OCI-LY1 (cell line): Measurements from ENCODE around the gene KRTAP1-3.
"Not testable (repeated sequence)": the region's sequence is repeated elsewhere in the genome, so short reads cannot be mapped to it uniquely, and the experiment has no call there.

Experiments
- H2AFZ ChIP-seq: fragments of 200-600 bp; sonication (generic), shearing (Covaris generic); 2 replicates; pipeline ENCODE4 v1.6.0; 2014; ENCODE audit warnings: antibody characterized with exemption, mild to moderate bottlenecking, low read length
- H3F3A ChIP-seq: fragments of 200-600 bp; sonication (generic), shearing (Covaris generic); 2 replicates; pipeline ENCODE4 v1.6.0; 2014; ENCODE audit warnings: mild to moderate bottlenecking, antibody characterized with exemption, low read length, moderate library complexity; ENCODE audit not compliant: insufficient read depth
- H3K27ac ChIP-seq: fragments of 200-600 bp; sonication (generic); 2 replicates; pipeline ENCODE4 v1.5.1; 2014; ENCODE audit warnings: low read length, mixed run types, mild to moderate bottlenecking, low read depth; ENCODE audit not compliant: poor library complexity, severe bottlenecking
- H3K27me3 ChIP-seq: fragments of 200-600 bp; sonication (generic); 2 replicates; pipeline ENCODE4 v1.6.0; 2014; ENCODE audit warnings: antibody characterized with exemption, mild to moderate bottlenecking, low read length, moderate library complexity; ENCODE audit not compliant: insufficient read depth
- H3K36me3 ChIP-seq: fragments of 200-600 bp; sonication (generic); 2 replicates; pipeline ENCODE4 v1.6.1; 2014; ENCODE audit warnings: mild to moderate bottlenecking, antibody characterized with exemption, low read length, moderate library complexity, mixed read lengths; ENCODE audit not compliant: insufficient read depth
- H3K4me1 ChIP-seq: fragments of 200-600 bp; sonication (generic); 2 replicates; pipeline ENCODE4 v1.5.1; 2014; ENCODE audit warnings: mild to moderate bottlenecking, low read length, moderate library complexity; ENCODE audit not compliant: insufficient read depth, severe bottlenecking
- H3K4me2 ChIP-seq: fragments of 200-600 bp; sonication (generic), shearing (Covaris generic); 2 replicates; pipeline ENCODE4 v1.6.1; 2014; ENCODE audit warnings: low read length
- H3K4me3 ChIP-seq: fragments of 200-600 bp; sonication (generic); 2 replicates; pipeline ENCODE4 v1.5.1; 2014; ENCODE audit warnings: low read length, low read depth, mild to moderate bottlenecking, mixed read lengths; ENCODE audit not compliant: poor library complexity, severe bottlenecking
- H3K79me2 ChIP-seq: fragments of 200-600 bp; shearing (Covaris generic); 2 replicates; pipeline ENCODE4 v1.6.1; 2016; ENCODE audit warnings: mixed run types, low read length, mixed read lengths; ENCODE audit not compliant: insufficient read depth
- H3K9ac ChIP-seq: fragments of 200-600 bp; sonication (generic), shearing (Covaris generic); 2 replicates; pipeline ENCODE4 v1.6.1; 2014; ENCODE audit warnings: mild to moderate bottlenecking, low read length, mixed read lengths
- H3K9me2 ChIP-seq: fragments of 200-600 bp; sonication (generic), shearing (Covaris generic); 2 replicates; pipeline ENCODE4 v1.6.1; 2014; ENCODE audit warnings: low read depth, mild to moderate bottlenecking, low read length, mixed read lengths
- H3K9me3 ChIP-seq: fragments of 200-600 bp; shearing (Covaris generic); 2 replicates; pipeline ENCODE4 v1.6.1; 2014; ENCODE audit warnings: low read length, mixed read lengths
- H4K20me1 ChIP-seq: fragments of 200-600 bp; sonication (generic), shearing (Covaris generic); 2 replicates; pipeline ENCODE4 v1.6.0; 2016; ENCODE audit warnings: mild to moderate bottlenecking, low read length; ENCODE audit not compliant: insufficient read depth
- CTCF ChIP-seq: fragments of 200-600 bp; sonication (generic), shearing (Covaris generic); IDR thresholded peaks from 2 replicates; pipeline ENCODE4 v1.5.1; 2017; ENCODE audit warnings: mild to moderate bottlenecking, antibody characterized with exemption, low read length, moderate library complexity, mixed read lengths
- EZH2 ChIP-seq: fragments of 200-600 bp; sonication (generic), shearing (Covaris generic); IDR thresholded peaks from 2 replicates; pipeline ENCODE4 v1.8.0; 2017; ENCODE audit warnings: borderline replicate concordance, mixed run types, mild to moderate bottlenecking, antibody characterized with exemption, low read length, moderate library complexity, mixed read lengths

Gene KRTAP1-3

GRCh38 chr17:41069031-41069430, 34.4 kb upstream of the KRTAP1-3 start:
- no peaks in the 10 kb centered on the region for H3K9me2 ChIP-seq
- H3F3A ChIP-seq: no peaks in the 10 kb centered on the region
- no peak overlapping the region for H3K4me3 ChIP-seq
- no peaks in the 10 kb centered on the region for H3K36me3 ChIP-seq
- H3K4me2 ChIP-seq: no peak overlapping the region
- TF ChIP-seq CTCF (no peak), EZH2 (no peak)
- H3K27ac ChIP-seq: no peak overlapping the region
- H3K9ac ChIP-seq: no peak overlapping the region
- no peaks in the 10 kb centered on the region for H3K27me3 ChIP-seq
- H4K20me1 ChIP-seq: no peaks in the 10 kb centered on the region
- H3K4me1 ChIP-seq: no peaks in the 10 kb centered on the region
- no peaks in the 10 kb centered on the region for H3K9me3 ChIP-seq
- H3K79me2 ChIP-seq: no peaks in the 10 kb centered on the region
- no peak overlapping the region for H2AFZ ChIP-seq

- H3K9me2 ChIP-seq: no peaks in the 10 kb centered on the region
- TF ChIP-seq CTCF (no peak), EZH2 (no peak)
- no peak overlapping the region for H3K4me2 ChIP-seq
- H4K20me1 ChIP-seq: no peaks in the 10 kb centered on the region
- no peaks in the 10 kb centered on the region for H3K4me1 ChIP-seq
- H3K9ac ChIP-seq: no peak overlapping the region
- no peaks in the 10 kb centered on the region for H3K79me2 ChIP-seq
- no peaks in the 10 kb centered on the region for H3K9me3 ChIP-seq
- no peaks in the 10 kb centered on the region for H3K27me3 ChIP-seq
- no peaks in the 10 kb centered on the region for H3F3A ChIP-seq
- no peak overlapping the region for H3K4me3 ChIP-seq
- no peak overlapping the region for H3K27ac ChIP-seq
- no peak overlapping the region for H2AFZ ChIP-seq
- H3K36me3 ChIP-seq: no peaks in the 10 kb centered on the region
Measured at GRCh38 chr17:41067281-41067680, 32.6 kb upstream of the KRTAP1-3 start.

GRCh38 chr17:41065829-41066624, 31.4 kb upstream of the KRTAP1-3 start, which contains the start of gene KRTAP2-4:
TSS of gene KRTAP2-4 (minus strand) at chr17:41065879. CDS start at chr17:41065845, 34 bp downstream.
- Histone ChIP-seq H3K9me3 (no peaks in the 10 kb centered on the region), H2AFZ (no peak within 1 kb of the TSS), H3K36me3 (no peaks in the 10 kb centered on the region), H3K27me3 (no peaks in the 10 kb centered on the region), H3K9ac (no peak within 1 kb of the TSS), H3K9me2 (no peaks in the 10 kb centered on the region), H3K4me2 (no peak within 1 kb of the TSS), H3K4me1 (no peaks in the 10 kb centered on the region), H4K20me1 (no peaks in the 10 kb centered on the region), H3F3A (no peaks in the 10 kb centered on the region), H3K4me3 (no peak within 1 kb of the TSS), H3K79me2 (no peaks in the 10 kb centered on the region), H3K27ac (no peak within 1 kb of the TSS)
- TF ChIP-seq EZH2 (no peak), CTCF (no peak)

- not testable (repeated sequence) for H4K20me1 ChIP-seq, H3K27me3 ChIP-seq, H3K9me3 ChIP-seq, H3F3A ChIP-seq, H2AFZ ChIP-seq, H3K79me2 ChIP-seq, H3K9ac ChIP-seq, H3K36me3 ChIP-seq, H3K4me1 ChIP-seq, H3K4me2 ChIP-seq, H3K9me2 ChIP-seq, H3K27ac ChIP-seq, H3K4me3 ChIP-seq
Measured at GRCh38 chr17:41065016-41065689, 30.5 kb upstream of the KRTAP1-3 start.
